K562 (cell line): ENCODE measurements around the gene SYNPO2. TPM values are rescaled to one million over a fixed set of nuclear protein-coding genes. Genes with fewer than 3 reads are reported as not detected.

ENCODE experiments used
- ATAC-seq: fragments of 200-7000 bp; cut with Tn5 transposase; 3 replicates; pipeline ENCODE4 v1.9.1; 2020; ENCODE audit warnings: moderate library complexity
- BruUV-seq: library from RNA; stranded (reverse); fragments of 400-500 nt; replicated peaks from 2 replicates; lab custom pipeline; 2021; lab: Mats Ljungman, UMichigan
- CTCF ChIA-PET: fragments of 300-600 bp; formaldehyde crosslinking; extraction: SDS; loops from one replicate; lab custom pipeline; 2021; ENCODE audit warnings: low intra/inter-chr PET ratio; lab: Yijun Ruan, JAX
- POLR2A ChIA-PET: fragments of 300-600, 350-650 bp; sonication (Branson Sonifier 250); formaldehyde crosslinking; extraction: SDS; loops from one replicate; lab custom pipeline; 2021; ENCODE audit warnings: antibody characterized with exemption, inconsistent platforms; lab: Yijun Ruan, JAX
- DNase-seq, 4 experiments: peaks; one replicate each; pipeline versions ENCODE4 v3.0.0 to v3.0.0-alpha.2; 2011 to 2018; ENCODE audit warnings: low spot score in 3 of 4, mixed read lengths in 3 of 4; ENCODE audit errors: extremely low read depth in 1 of 4
- FAIRE-seq: peaks from 2 replicates; lab custom pipeline; 2011; peaks lifted over from hg19 to GRCh38; lab: Jason Lieb, UNC
- H2AFZ ChIP-seq: 2 replicates; pipeline ENCODE4 v1.6.0; 2011; ENCODE audit warnings: low read depth, low read length, control low read depth, inconsistent platforms
- H3K27ac ChIP-seq: fragments of 200-600 bp; 3 replicates; pipeline ENCODE4 v1.8.0; 2011; ENCODE audit warnings: low read depth, mild to moderate bottlenecking, control low read depth, inconsistent platforms, low read length, moderate library complexity, mixed read lengths; ENCODE audit errors: extremely low read depth
- H3K27me3 ChIP-seq, 2 experiments: fragments of 300-600 bp in 1 of 2; 2 replicates in 1 of 2; 3 replicates in 1 of 2; pipeline versions ENCODE4 v1.6.0 to v1.8.0; 2011; ENCODE audit warnings: inconsistent platforms in 2 of 2, low read length in 2 of 2, mild to moderate bottlenecking in 1 of 2, mixed read lengths in 1 of 2, moderate library complexity in 1 of 2; ENCODE audit not compliant: control insufficient read depth in 2 of 2, insufficient read depth in 2 of 2
- H3K36me3 ChIP-seq: fragments of 300-600 bp; 3 replicates; pipeline ENCODE4 v1.8.0; 2011; ENCODE audit warnings: mild to moderate bottlenecking, low read length, inconsistent platforms; ENCODE audit not compliant: control insufficient read depth, insufficient read depth
- H3K4me1 ChIP-seq, 2 experiments: fragments of 200-600 bp in 1 of 2; replicated peaks in 1 of 2; 2 replicates in 1 of 2; 3 replicates in 1 of 2; pipeline versions ENCODE4 v1.5.1 to v1.8.0; 2011; ENCODE audit warnings: inconsistent platforms in 2 of 2, low read length in 2 of 2, mild to moderate bottlenecking in 1 of 2, mixed read lengths in 1 of 2, moderate library complexity in 1 of 2; ENCODE audit not compliant: control insufficient read depth in 2 of 2, insufficient read depth in 2 of 2
- H3K4me2 ChIP-seq: 2 replicates; pipeline ENCODE4 v1.6.1; 2011; ENCODE audit warnings: low read length, control low read depth, inconsistent platforms, mixed read lengths; ENCODE audit not compliant: insufficient read depth
- H3K4me3 ChIP-seq: fragments of 200-600 bp; sonication (generic), shearing (Covaris generic); 2 replicates; pipeline ENCODE4 v1.5.1; 2016; ENCODE audit warnings: control low read depth, inconsistent platforms
- H3K79me2 ChIP-seq: fragments of 200-600 bp; 3 replicates; pipeline ENCODE4 v1.8.0; 2011; ENCODE audit warnings: low read length, inconsistent platforms; ENCODE audit not compliant: control insufficient read depth, insufficient read depth
- H3K9ac ChIP-seq, 2 experiments: 2 replicates each; pipeline versions ENCODE4 v1.6.0 to v1.6.1; 2011; ENCODE audit warnings: low read depth in 2 of 2, low read length in 2 of 2, control low read depth in 1 of 2, inconsistent platforms in 1 of 2, mild to moderate bottlenecking in 1 of 2, mixed read lengths in 1 of 2; ENCODE audit not compliant: insufficient read depth in 1 of 2
- H3K9me1 ChIP-seq: one replicate; pipeline ENCODE4 v1.6.0; 2011; ENCODE audit warnings: inconsistent platforms, mild to moderate bottlenecking, low read length, moderate library complexity; ENCODE audit not compliant: control insufficient read depth, insufficient read depth
- H3K9me3 ChIP-seq: replicated peaks from 2 replicates; pipeline ENCODE4 v1.5.1; 2011; ENCODE audit warnings: low read depth, low read length, inconsistent platforms; ENCODE audit not compliant: control insufficient read depth, insufficient read depth
- H4K20me1 ChIP-seq: replicated peaks from 2 replicates; pipeline ENCODE4 v1.6.1; 2011; ENCODE audit warnings: low read length, inconsistent platforms, mixed read lengths; ENCODE audit not compliant: control insufficient read depth, insufficient read depth
- CBX2 ChIP-seq: fragments of 200-600 bp; sonication (generic); IDR thresholded peaks from one replicate; pipeline ENCODE4 v1.6.1; 2012; ENCODE audit warnings: mild to moderate bottlenecking, low read length, inconsistent platforms; ENCODE audit not compliant: insufficient read depth, poor library complexity, severe bottlenecking
- CLOCK ChIP-seq: fragments of 250-450 bp; sonication (Bioruptor Pico); IDR thresholded peaks from 2 replicates; pipeline ENCODE4 v1.4.0; 2020; ENCODE audit warnings: mild to moderate bottlenecking, moderate library complexity, borderline replicate concordance
- FUS ChIP-seq: fragments of 200-400 bp; formaldehyde crosslinking; optimal IDR thresholded peaks from 2 replicates; pipeline ENCODE3; 2017; ENCODE audit warnings: low read depth, low read length
- GABPB1 ChIP-seq: sonication (generic); formaldehyde crosslinking; IDR thresholded peaks from 2 replicates; pipeline ENCODE4 v1.8.0; 2022; ENCODE audit warnings: mild to moderate bottlenecking, missing genetic modification reagents
- KDM5B ChIP-seq: fragments of 200-600 bp; sonication (generic); IDR thresholded peaks from 2 replicates; pipeline ENCODE4 v1.6.1; 2012; ENCODE audit warnings: low read depth, mild to moderate bottlenecking, moderate library complexity, low read length, control low read depth, inconsistent platforms; ENCODE audit not compliant: insufficient replicate concordance
- SFPQ ChIP-seq: fragments of 200-400 bp; formaldehyde crosslinking; IDR thresholded peaks from 2 replicates; pipeline ENCODE4 v1.6.1; 2017; ENCODE audit warnings: mild to moderate bottlenecking, low read depth, low read length, moderate library complexity
- ZNF197 ChIP-seq: fragments of 200-800 bp; sonication (Bioruptor generic); IDR thresholded peaks from 2 replicates; pipeline ENCODE4 v1.6.1; 2016; ENCODE audit warnings: low read depth, missing genetic modification characterization, missing compliant biosample characterization
- ZNF24 ChIP-seq: fragments of 450-650 bp; IDR thresholded peaks from 2 replicates; pipeline ENCODE4 v1.6.1; 2016
- ZNF384 ChIP-seq: IDR thresholded peaks from 2 replicates; pipeline ENCODE4 v1.6.1; 2012; ENCODE audit warnings: low read depth, low read length, improper control_type of control experiment
- WGBS: fragments of 100-300 bp; shearing (Covaris generic); methylation state at CpG from one replicate; pipeline ENCODE4 v1.1.6; 2016; ENCODE audit warnings: low coverage, mixed read lengths; ENCODE audit not compliant: insufficient coverage; ENCODE audit errors: missing lambda C conversion rate; 5-methylcytosine and 5-hydroxymethylcytosine counted together
- in situ Hi-C: fragments of 300-500 bp; cut with MboI; formaldehyde crosslinking; loops from 4 replicates; pipeline ENCODE4 v1.15.0; 2018; ENCODE audit warnings: inconsistent platforms, mixed read lengths
- intact Hi-C: fragments of 100-400 bp; cut with micrococcal nuclease; formaldehyde crosslinking; loops from 2 replicates; pipeline ENCODE4 v1.14.2; 2022
- polyA plus RNA-seq, 8 experiments: library from polyadenylated mRNA; depleted of rRNA in 4 of 8; stranded (reverse) in 5 of 8; unstranded in 3 of 8; fragments of >200 nt; fragmentation: Nextera tagmentation in 2 of 8; fragmentation: Illumina TruSeq in 1 of 8; extraction: Ambion mirVana in 2 of 8; extraction: Trizol in 1 of 8; gene quantifications; 2 replicates each; pipeline versions ENCODE4 v1.2.1 to v1.2.3, GENCODE V29; 2011 to 2014; ENCODE audit warnings: inconsistent platforms in 1 of 8, missing spikeins in 1 of 8
- total RNA-seq, 7 experiments: library from RNA; depleted of rRNA in 6 of 7; stranded (reverse); fragments of >200 nt in 6 of 7; fragmentation: Illumina TruSeq in 2 of 7; extraction: Trizol in 2 of 7; gene quantifications; 2 replicates each; pipeline versions ENCODE4 v1.2.1 to v1.2.3, GENCODE V29; 2011 to 2021; ENCODE audit warnings: low replicate concordance in 1 of 7

SYNPO2 gene
- total and polyA plus RNA-seq, 9 of the 15 experiments (the other 6 are each of a cell fraction or from before 2014, with no cell fraction given), result 0.03 to 0.18 TPM; not detected in 7

- no peak for TF ChIP-seq CLOCK (CRISPR knock-in tag)
Observed at GRCh38 chr4:119070301-119070700, 181.6 kb downstream of the SYNPO2 start (continued).

- BruUV-seq, result no TSS peak
Observed at GRCh38 chr4:119080721-119081541, 192.3 kb downstream of the SYNPO2 start.

More at GRCh38 chr4:119080721-119081541, 192.3 kb downstream of the SYNPO2 start:
- Histone ChIP-seq H3K79me2 (no peaks in the 10 kb centered on the region), H3K9ac (no peak overlapping the region), H3K9me1 (no peaks in the 10 kb centered on the region), H3K4me1 (no peaks in the 10 kb centered on the region), H3K27me3 (no peaks in the 10 kb centered on the region), H2AFZ (no peak overlapping the region), H3K4me2 (no peak overlapping the region), H3K9me3 (no peaks in the 10 kb centered on the region), H3K4me3 (no peak overlapping the region), H3K27ac (no peak overlapping the region), H4K20me1 (no peaks in the 10 kb centered on the region), H3K36me3 (no peaks in the 10 kb centered on the region)
- FAIRE-seq (no peak), ATAC-seq (no peak), DNase-seq (no peak)
- WGBS, result 3% methylated on average over 2 of the region's 2 CpGs
- ChIA-PET CTCF (interaction anchor here (0.6 kb wide), 1 partner anchor 781 kb away, joined by 3 read pairs; no protein-coding TSS in a partner anchor), POLR2A (no interaction called here)
- in situ Hi-C loops, result no loop called here
- TF ChIP-seq KDM5B (no peak), SFPQ (no peak), FUS (no peak), ZNF197 (CRISPR knock-in tag) (no peak), ZNF24 (no peak), CBX2 (no peak), ZNF384 (no peak), GABPB1 (CRISPR knock-in tag) (no peak)
- intact Hi-C loops, result no loop called here
